Activated T-helper 17 cell treated with anti-CD3 and anti-CD28 coated beads, Interleukin-2, amount 50 U/mL, for 72 hours (primary cell): Measurements from ENCODE around the gene CPAMD8. TPM values are rescaled to one million over a fixed set of nuclear protein-coding genes. Genes with fewer than 3 reads are reported as not detected.
A peak's percentile ranks its signal among the peaks of the same experiment; 100 is the strongest.

Experiments used
- ATAC-seq: fragments of 150-1000 bp; cut with Tn5 transposase; replicated peaks from 2 replicates; pipeline ENCODE4 v1.10.0; 2021; ENCODE audit warnings: mild to moderate bottlenecking, moderate library complexity
- H3K27ac Mint-ChIP-seq: one replicate; pipeline ENCODE4 v1.8.0; 2022; ENCODE audit warnings: mixed read lengths
- H3K27me3 Mint-ChIP-seq: one replicate; pipeline ENCODE4 v1.8.0; 2022; ENCODE audit warnings: mixed read lengths
- H3K36me3 Mint-ChIP-seq: one replicate; pipeline ENCODE4 v1.8.0; 2022; ENCODE audit warnings: low read depth, mild to moderate bottlenecking, mixed read lengths
- H3K4me1 Mint-ChIP-seq: one replicate; pipeline ENCODE4 v1.8.0; 2022; ENCODE audit warnings: mixed read lengths
- H3K4me3 Mint-ChIP-seq: one replicate; pipeline ENCODE4 v1.8.0; 2022; ENCODE audit warnings: mild to moderate bottlenecking, mixed read lengths
- H3K9me3 Mint-ChIP-seq: one replicate; pipeline ENCODE4 v1.8.0; 2022; ENCODE audit warnings: mixed read lengths
- total RNA-seq, 2 donors: library from RNA; stranded (reverse); gene quantifications; one replicate each; pipeline ENCODE4 v1.2.3, GENCODE V29; 2022

CPAMD8 gene
- total RNA-seq, result 1 to 10 TPM in 1 of 2 donors, under 1 TPM in 1; 0.11 to 6.5 TPM

GRCh38 chr19:17026706-17027534 is at the start of gene CPAMD8:
CPAMD8 (minus strand) TSS chr19:17026810; CDS start chr19:17026642, 168 bp downstream.
- Mint-ChIP-seq H3K4me1 (peaks cover 5% of the 10 kb centered on the region), H3K36me3 (no peaks in the 10 kb centered on the region), H3K4me3 (peak within 1 kb of the TSS; percentile 74), H3K27me3 (peaks cover 43% of the 10 kb centered on the region), H3K27ac (no peak within 1 kb of the TSS), H3K9me3 (peaks cover 10% of the 10 kb centered on the region)
- ATAC-seq, result no peak

DNA sequence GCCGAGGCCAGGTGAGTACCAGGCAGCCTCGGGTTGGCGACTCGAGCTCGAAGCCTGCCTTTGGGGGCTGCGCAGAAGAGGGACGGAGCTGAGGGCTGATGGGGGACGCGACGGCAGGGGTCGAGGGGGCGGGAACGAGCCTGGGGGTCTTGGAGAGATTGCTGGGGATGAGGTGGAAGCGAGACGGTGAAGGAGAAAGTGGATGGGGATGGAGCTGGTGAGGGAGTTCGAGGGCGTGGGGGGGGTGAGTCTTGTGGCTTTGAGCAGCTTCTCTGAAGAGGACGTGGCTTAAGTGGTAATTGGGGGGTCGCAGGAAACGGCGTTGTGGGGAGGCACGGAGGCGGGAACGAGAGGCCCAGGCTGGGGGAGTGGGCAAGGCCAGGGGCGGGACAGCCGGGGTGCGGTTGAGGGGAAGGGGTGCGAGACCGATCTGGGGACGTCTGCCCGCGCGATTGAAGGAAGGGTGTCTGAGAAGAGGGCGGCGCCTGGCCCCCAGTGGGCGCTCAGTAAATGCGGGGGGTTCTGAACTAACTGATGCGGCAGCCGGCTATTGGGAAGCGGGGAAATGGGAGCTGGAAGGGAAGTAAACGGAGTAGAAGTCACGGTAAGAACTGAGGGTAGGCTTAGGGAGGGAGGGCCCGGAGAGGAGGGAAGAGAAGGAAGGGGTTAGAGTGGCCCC is 49.4 kb upstream of the CPAMD8 start:
- no peak for ATAC-seq
- no peaks in the 10 kb centered on the region for H3K27me3 Mint-ChIP-seq

GRCh38 chr19:17075035-17075863 is 48.6 kb upstream of the CPAMD8 start, which contains the start of the genes HAUS8 and MYO9B:
HAUS8 (minus strand) TSS chr19:17075452; CDS start chr19:17075422, 30 bp downstream.
MYO9B (plus strand) TSS chr19:17075777; CDS start chr19:17101718, 25,941 bp downstream.
- H3K27ac Mint-ChIP-seq, result peak within 1 kb of the TSS; percentile 97
- no peaks in the 10 kb centered on the region for H3K27me3 Mint-ChIP-seq
- ATAC-seq, result peak; percentile 80
- H3K9me3 Mint-ChIP-seq, result no peaks in the 10 kb centered on the region
- peaks cover 54% of the 10 kb centered on the region for H3K36me3 Mint-ChIP-seq
- H3K4me1 Mint-ChIP-seq, result peaks cover 33% of the 10 kb centered on the region
- H3K4me3 Mint-ChIP-seq, result peak within 1 kb of the TSS; percentile 99

More for the DNA sequence above, 49.4 kb upstream of the CPAMD8 start:
- H3K27ac Mint-ChIP-seq, result peak overlapping the region; percentile 97
- H3K4me3 Mint-ChIP-seq, result peak overlapping the region; percentile 99
- no peaks in the 10 kb centered on the region for H3K9me3 Mint-ChIP-seq
- H3K4me1 Mint-ChIP-seq, result peaks cover 31% of the 10 kb centered on the region
- peaks cover 50% of the 10 kb centered on the region for H3K36me3 Mint-ChIP-seq

DNA sequence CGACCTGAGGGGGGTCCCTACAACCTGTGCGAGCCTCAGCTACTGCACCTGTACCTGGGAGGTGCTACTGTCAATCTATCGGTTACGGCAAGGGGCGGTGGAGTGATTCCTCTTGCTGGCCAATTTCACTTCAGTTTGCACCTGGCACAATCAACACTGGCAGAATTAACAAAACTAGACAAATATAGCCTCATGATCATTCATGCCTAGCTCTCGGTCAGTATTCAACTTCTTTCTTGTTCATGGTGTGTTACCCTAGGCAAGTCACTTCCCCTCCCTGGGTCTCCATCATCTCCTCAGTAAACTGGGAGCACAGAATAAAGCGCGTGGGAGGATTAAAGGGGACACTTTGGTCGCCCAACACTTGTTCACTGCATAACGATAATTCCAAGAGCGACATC is 48.0 kb upstream of the CPAMD8 start:
- ATAC-seq, result no peak
- no peaks in the 10 kb centered on the region for H3K27me3 Mint-ChIP-seq
- peak overlapping the region; percentile 97 for H3K27ac Mint-ChIP-seq
- H3K36me3 Mint-ChIP-seq, result peaks cover 53% of the 10 kb centered on the region
- H3K4me1 Mint-ChIP-seq, result peaks cover 31% of the 10 kb centered on the region
- no peaks in the 10 kb centered on the region for H3K9me3 Mint-ChIP-seq
- H3K4me3 Mint-ChIP-seq, result peak overlapping the region; percentile 99

GRCh38 chr19:17073869-17074633 is 47.4 kb upstream of the CPAMD8 start:
- Mint-ChIP-seq H3K4me1 (peaks cover 25% of the 10 kb centered on the region), H3K27ac (peak overlapping the region; percentile 97), H3K4me3 (peak overlapping the region; percentile 99), H3K36me3 (peaks cover 55% of the 10 kb centered on the region), H3K9me3 (no peaks in the 10 kb centered on the region), H3K27me3 (no peaks in the 10 kb centered on the region)
- ATAC-seq, result no peak

DNA sequence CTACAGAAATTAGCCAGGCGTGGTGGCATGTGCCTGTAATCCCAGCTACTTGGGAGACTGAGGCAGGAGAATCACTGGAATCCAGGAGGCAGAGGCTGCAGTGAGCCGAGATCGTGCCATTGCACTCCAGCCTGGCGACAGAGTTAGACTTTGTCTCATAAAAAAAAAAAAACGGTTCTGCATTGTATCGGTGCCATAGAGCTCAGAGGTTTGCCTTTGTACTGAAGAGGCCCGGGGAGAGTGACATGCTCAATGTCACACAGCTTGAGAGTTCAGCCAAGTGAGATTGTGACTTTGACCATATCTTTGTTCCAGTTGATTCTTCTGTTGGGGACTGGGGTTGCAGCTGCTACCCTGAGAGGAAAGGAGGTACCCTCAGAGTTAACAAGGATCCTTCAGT is 44.3 kb upstream of the CPAMD8 start:
- H3K9me3 Mint-ChIP-seq, result no peaks in the 10 kb centered on the region
- H3K4me3 Mint-ChIP-seq, result no peak overlapping the region
- peaks cover 71% of the 10 kb centered on the region for H3K36me3 Mint-ChIP-seq
- ATAC-seq, result no peak
- peaks cover 14% of the 10 kb centered on the region for H3K4me1 Mint-ChIP-seq
- H3K27ac Mint-ChIP-seq, result no peak overlapping the region
- H3K27me3 Mint-ChIP-seq, result no peaks in the 10 kb centered on the region

DNA sequence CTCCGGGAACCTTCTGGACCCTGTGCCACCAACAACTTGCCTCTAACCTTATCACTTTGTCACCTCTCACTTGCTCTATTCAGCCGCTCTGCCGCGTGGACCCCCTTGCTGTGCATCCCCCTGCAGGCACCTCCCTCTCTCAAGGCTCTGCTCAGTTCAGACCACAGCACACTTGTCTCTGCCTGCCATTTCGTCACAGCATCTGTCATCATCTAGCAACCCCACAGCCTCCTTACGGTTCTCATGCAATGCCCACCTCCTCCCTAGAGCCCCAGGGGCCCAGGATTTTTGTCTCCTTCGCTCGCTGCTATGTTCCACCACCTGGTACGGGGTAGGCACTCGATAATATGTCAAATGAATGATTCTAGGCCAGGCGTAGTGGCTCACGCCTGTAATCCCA is 43.8 kb upstream of the CPAMD8 start:
- H3K27ac Mint-ChIP-seq, result no peak overlapping the region

GRCh38 chr19:17069193-17069592 is 42.6 kb upstream of the CPAMD8 start:
- peaks cover 27% of the 10 kb centered on the region for H3K4me1 Mint-ChIP-seq
- no peak for ATAC-seq
- no peak overlapping the region for H3K4me3 Mint-ChIP-seq
- H3K36me3 Mint-ChIP-seq, result peaks cover 83% of the 10 kb centered on the region
- H3K9me3 Mint-ChIP-seq, result no peaks in the 10 kb centered on the region
- no peak overlapping the region for H3K27ac Mint-ChIP-seq
- no peaks in the 10 kb centered on the region for H3K27me3 Mint-ChIP-seq

More for the DNA sequence above, 43.8 kb upstream of the CPAMD8 start:
- Mint-ChIP-seq H3K36me3 (peaks cover 71% of the 10 kb centered on the region), H3K4me1 (peaks cover 15% of the 10 kb centered on the region), H3K4me3 (no peak overlapping the region), H3K27me3 (no peaks in the 10 kb centered on the region), H3K9me3 (no peaks in the 10 kb centered on the region)
- ATAC-seq, result no peak

DNA sequence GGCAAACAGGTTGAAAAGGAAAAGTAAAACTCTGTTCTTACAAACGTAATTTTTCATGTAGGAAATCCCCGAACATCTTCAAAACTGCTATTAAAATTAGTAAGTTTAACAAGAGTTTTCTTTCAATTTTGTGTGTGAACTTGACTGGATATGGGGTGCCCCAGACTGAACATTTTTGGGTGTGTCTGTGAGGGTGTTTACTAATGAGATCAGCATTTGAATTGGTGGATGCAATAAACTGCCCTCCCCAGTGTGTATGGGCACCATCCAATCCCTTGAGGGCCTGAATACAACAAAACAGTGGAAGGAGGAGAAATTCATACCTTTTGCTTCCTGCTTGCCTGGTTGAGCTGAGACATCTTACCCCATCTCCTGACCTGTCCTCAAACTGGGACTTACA is 36.8 kb upstream of the CPAMD8 start:
- ATAC-seq, result peak; percentile 48
- Mint-ChIP-seq H3K27ac (peak overlapping the region; percentile 3), H3K9me3 (no peaks in the 10 kb centered on the region), H3K4me3 (no peak overlapping the region), H3K27me3 (no peaks in the 10 kb centered on the region), H3K36me3 (peaks cover 80% of the 10 kb centered on the region), H3K4me1 (peaks cover 14% of the 10 kb centered on the region)

DNA sequence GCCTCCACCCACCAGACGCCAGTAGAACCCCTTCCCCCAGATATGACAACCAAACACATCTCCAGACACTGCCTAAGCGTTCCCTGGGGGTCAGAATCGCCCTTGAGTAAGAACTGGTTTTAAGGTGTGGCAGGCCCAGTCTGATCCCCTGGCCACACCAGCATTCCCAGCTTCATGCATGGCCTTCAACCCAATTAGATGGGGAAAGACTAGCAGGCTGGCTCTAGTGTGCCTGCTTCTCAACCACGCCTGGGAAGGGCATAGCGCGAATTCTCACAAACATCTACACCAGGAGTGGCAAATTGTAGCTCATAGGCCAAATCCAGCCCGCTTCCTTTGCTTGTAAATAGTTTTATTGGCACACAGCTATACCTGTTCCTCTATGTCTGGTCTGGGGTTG is 35.1 kb upstream of the CPAMD8 start:
- no peak for ATAC-seq
- Mint-ChIP-seq H3K27ac (no peak overlapping the region), H3K9me3 (no peaks in the 10 kb centered on the region), H3K4me1 (peaks cover 14% of the 10 kb centered on the region), H3K36me3 (peaks cover 78% of the 10 kb centered on the region), H3K27me3 (no peaks in the 10 kb centered on the region), H3K4me3 (no peak overlapping the region)

GRCh38 chr19:17061205-17061604 is 34.6 kb upstream of the CPAMD8 start:
- H3K27ac Mint-ChIP-seq, result no peak overlapping the region
- no peak for ATAC-seq
- H3K36me3 Mint-ChIP-seq, result peaks cover 78% of the 10 kb centered on the region
- H3K4me3 Mint-ChIP-seq, result no peak overlapping the region
- peaks cover 14% of the 10 kb centered on the region for H3K4me1 Mint-ChIP-seq
- H3K27me3 Mint-ChIP-seq, result no peaks in the 10 kb centered on the region
- H3K9me3 Mint-ChIP-seq, result no peaks in the 10 kb centered on the region

DNA sequence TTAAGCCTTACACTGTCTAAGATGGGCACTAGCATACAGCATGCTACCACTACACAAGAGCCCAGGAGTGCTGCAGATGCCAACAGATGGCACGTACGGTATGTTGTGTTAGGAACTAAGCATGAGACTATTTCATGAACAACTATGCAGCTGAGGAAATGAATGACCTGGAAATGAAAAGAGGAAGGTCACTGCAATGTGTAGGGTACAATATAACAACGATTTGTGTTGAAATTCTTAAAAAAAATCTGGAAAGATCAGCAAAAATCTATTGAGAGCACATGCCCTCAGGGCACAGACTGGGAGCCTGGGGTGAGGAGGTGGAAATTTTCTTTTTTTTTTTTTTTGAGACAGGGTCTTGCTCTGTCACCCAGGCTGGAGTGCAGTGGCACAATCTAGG is 34.2 kb upstream of the CPAMD8 start:
- Mint-ChIP-seq H3K27ac (no peak overlapping the region), H3K9me3 (no peaks in the 10 kb centered on the region), H3K4me3 (no peak overlapping the region), H3K27me3 (no peaks in the 10 kb centered on the region), H3K4me1 (peaks cover 14% of the 10 kb centered on the region), H3K36me3 (peaks cover 81% of the 10 kb centered on the region)
- no peak for ATAC-seq

- Mint-ChIP-seq H3K27ac (no peak overlapping the region), H3K4me1 (no peaks in the 10 kb centered on the region), H3K4me3 (no peak overlapping the region), H3K36me3 (peaks cover 85% of the 10 kb centered on the region), H3K27me3 (no peaks in the 10 kb centered on the region), H3K9me3 (no peaks in the 10 kb centered on the region)
- no peak for ATAC-seq
Observed at GRCh38 chr19:17058236-17058635, 31.6 kb upstream of the CPAMD8 start.
